HG02623 (cell line): ENCODE data around the gene CXADR.
A peak's percentile ranks its signal among the peaks of the same experiment; 100 is the strongest.

ENCODE experiments used
- ATAC-seq: cut with Tn5 transposase; IDR thresholded peaks from one replicate; pipeline ENCODE4 v1.9.1; 2021; ENCODE audit warnings: moderate library complexity; ENCODE audit not compliant: unreplicated experiment

CXADR gene

DNA sequence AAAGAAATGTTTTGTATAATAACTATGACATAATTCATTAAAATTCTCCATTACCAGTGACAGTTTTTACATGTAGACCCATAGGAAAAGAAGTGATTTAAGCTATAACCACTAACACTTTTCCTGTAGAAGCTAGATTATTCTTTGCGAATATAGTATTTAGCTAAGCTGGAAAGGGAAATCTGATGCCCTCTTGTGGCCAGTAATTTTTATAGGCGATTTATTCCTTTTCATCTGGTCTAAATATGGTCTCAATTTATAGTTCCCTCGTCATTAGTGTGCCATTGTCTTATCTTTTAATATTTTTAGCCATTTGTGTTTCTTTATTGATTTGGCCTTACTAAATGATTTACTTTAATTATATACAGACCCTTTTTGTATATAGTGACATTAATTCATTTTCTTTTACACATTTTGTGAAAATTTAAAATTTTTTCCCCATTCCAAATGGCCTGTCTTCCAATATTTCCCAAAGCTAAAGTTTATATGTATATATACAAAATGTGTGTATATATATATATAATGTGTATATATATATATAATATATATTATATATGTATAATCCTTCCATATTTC, 73.1 kb downstream of the CXADR start:
- ATAC-seq: no peak

DNA sequence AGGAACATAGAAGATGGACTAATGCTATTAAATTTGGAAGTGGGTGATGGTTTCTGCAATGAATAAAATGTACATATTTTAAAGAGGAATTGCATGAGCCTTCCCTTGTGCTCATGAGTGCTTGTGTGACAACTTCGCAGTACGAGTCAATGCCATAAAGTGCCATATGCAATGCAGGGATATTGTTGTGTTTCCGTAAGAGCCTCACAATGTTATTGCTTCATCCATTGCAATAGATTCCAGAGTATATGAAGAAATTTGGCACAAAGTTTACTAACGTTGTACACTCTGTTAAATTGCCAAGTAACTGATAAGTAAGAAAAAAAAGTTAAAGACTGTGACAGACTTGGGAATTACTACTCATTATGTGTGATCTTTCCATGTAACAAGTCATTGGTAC, 77.6 kb downstream of the CXADR start:
- no peak for ATAC-seq

DNA sequence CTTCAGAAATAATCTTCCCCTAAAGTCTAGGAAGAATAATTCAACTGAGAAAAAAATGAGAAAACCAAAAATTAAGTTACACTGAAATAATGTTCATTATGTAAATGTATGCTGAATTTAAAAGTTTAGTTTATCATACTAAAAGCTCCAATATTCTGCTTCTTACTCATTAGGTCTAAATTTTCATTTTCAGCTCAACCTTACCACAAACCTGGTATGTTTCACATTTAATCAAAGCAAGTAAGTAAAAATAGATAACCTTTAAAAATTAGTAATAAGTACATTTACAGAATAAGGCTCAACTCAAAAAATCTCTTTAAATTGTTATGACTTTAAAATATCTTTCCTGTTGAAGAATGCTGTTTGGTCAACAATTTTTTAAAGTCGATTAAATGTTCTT, 84.8 kb downstream of the CXADR start:
- ATAC-seq: peak; percentile 46

DNA sequence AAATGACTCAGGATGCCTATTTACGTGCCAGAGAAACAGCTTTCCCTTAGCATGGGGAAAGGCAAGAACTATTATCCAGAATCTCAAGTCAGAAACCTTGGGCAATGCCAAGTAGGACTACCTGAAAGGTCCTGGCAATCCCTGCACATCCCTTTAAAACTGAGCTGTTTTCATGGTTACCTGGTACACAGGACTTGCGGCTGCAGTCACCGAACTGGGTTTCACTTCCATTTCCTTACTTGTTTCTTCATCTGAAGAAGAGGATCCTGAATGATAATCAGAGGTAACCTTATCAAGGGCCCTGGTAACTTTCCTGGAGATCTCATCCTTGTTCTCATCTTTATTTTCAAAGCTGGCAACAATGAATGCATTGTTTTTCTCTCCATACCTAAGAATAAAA, 85.6 kb downstream of the CXADR start:
- peak; percentile 81 for ATAC-seq

DNA sequence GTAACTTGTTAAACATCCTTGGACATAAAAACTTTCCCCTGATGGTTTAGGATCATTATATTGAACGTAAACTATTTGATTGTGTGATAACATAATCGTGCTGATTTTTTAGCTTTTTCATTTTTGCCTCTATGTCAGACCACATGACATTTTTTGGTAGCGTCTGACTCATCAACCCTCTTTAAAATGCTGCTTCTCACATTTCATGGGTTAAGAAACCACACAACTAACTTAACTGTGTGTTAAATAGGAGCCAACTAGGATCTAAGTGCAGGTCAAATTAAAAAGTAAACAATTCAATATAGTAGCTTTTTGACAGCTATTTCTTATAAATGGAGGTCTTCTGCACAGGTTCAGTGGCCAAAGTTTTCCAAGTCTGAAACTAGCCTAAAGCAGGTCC, 90.0 kb downstream of the CXADR start:
- ATAC-seq: no peak

DNA sequence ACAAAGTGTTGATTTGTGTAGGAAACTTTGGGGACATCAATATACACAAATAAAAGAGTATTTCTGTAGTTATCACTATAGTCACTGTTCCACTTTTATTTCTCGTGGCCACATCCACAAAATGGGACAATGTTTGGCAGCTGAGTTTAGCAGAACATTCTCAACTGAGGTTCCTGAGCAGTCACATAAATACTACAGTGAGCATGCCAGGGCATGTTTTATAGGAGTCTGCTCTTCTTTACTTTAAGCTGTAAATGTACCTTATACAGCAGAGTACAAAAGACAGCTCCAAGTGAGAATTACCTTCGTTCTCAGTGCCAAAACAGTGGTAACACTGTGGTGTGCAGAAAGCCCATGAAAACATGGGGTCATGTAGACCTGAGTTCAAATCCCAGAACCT, 94.8 kb downstream of the CXADR start:
- ATAC-seq: no peak

DNA sequence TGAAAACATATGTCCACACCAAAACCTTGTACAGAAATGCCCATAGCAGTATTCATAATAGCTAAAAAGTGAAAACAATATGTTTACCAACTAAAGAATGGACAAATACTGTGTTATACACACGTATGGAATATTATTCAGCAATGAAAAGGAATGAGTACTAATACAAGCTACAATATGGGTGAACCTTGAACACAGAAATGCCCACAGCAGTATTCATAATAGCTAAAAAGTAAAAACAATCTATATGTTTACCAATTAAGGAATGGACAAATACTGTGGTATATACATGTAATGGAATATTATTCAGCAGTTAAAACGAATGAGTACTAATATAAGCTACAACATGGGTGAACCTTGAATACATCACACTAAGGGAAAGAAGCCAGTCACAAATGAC, 96.8 kb downstream of the CXADR start:
- no peak for ATAC-seq

DNA sequence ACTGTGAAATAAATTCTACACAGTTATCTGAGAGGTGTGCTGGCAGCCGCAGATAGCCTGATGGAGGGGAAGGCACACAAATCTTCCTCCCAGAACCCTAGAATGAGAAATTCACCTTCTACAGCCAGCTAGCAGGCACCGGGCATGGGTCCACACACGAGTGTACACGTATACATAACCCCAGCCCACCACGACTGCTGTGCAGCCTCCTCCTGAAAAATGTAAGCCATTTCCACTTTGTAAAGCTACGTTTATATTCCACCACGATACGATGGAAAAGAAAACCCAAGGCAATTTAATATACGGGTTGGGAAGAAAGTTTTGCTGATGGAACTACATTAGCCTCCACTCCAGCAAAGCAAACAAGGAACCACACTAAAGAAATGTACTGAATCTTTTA, 98.1 kb downstream of the CXADR start:
- ATAC-seq: no peak

DNA sequence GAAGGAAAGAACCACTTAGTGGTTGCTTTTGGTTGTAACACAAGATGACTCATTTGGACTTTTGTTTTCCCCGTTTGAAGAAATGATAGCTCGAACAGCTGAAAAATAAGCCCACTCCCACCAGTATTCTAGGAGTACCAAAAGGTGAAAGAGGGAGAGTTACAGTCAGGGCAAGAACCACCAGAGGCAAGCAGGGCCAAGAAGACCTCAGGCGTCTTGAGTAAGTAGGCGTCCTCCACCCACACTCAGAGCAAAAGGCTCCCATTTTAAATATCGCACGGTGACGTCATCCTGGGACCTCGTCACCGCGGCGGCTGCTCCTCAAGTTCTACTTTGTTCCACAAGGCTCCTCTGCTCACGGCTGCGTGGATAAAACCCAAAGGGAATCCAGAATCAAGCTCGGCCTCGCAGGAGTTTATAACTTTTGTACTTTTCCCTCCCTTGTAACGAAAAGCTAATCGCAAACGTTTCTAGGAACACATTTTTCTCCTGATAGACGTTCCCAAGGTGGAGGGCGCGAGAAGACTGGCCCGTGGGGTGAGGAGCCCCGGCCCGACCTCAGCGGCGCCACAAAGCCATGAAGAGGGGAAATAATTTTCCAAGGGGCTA, 98.7 kb downstream of the CXADR start:
- peak; percentile 56 for ATAC-seq

DNA sequence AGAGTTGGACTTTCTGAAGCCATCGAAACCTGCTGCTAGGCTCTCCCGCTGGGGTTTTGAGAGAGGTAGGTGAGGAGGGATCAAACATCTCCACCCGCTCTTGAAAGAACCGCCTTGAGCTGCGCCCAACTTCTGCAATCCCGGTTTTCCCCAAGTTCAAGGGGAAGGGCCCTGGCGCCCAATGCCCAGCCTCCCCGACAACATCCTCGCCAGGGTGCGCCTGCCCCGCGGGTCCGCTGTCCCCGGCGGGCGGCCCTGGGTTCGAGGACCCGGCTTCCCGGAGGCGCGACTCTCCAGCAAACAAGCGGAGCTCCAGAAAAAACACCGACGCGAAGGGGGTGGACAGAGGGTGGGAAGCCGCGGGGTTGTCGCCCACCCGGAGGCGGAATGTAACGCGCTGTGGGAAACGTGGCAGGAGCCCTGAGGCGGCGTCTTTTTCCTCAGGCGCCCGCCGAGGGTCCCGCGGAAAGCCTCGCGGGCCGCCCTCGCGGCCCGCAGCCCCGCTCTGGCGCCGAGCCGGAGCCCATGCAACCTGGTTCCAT, 99.3 kb downstream of the CXADR start:
- ATAC-seq: peak; percentile 3

DNA sequence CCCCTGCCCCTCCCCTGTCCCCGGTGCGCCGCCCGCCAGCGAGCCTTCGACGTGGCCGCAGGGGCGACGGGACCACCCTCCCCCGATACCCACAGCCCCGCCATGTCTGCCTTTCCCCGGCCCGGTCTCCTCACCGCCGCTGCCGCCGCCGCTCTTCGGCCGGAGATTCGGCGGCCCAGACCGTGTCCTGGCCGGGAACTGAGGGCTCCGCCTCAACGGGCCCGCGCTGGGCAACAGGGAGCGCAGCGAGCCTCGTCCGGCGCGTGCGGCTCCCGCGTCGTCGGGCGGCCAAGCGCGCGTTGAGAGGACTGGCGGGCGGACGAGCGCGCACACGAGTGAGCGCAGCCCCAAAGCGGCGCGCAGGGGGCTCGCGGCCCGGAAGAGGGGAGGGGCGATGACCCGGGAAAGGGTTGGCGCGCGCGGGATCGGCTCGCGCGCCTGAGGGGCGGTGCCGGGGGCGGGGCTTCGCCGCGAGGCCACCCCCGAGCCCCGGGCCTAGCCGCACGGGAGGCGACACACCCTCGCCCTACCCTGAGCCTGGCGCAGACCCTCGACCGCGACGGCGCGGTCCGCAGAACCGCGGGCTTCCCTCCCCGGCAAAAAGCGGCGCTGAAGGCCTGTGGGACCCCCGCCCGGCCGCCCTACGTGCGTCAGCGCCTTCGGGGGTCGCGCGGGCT, 99.9 kb downstream of the CXADR start, which contains the start of gene BTG3:
Gene BTG3, minus strand, starts transcription at position 337 of the 677 bp plus-strand sequence. CDS start 3,757 bp downstream, outside the sequence.
- ATAC-seq: peak; percentile 78

DNA sequence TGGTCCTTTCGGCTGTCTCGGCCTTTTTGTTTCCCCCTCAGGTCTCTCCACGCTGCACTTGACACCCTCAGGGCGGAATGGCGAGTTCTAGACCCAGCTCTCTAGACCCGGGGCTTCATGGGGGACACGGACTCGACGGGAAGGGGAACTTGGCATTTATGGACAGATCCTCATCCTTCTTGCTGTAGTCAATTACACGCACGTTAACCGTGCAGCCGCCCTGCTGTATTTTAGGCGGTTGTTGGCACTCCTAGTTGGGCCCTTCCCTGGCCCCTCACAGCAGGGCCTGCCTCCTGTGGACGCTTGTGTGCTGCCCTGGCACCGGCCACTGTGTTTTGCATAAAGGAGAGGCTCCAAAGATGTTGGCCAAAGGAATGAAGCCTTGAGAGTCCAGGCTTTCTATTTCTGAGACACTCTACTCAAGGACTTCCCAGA, 100.4 kb downstream of the CXADR start:
- no peak for ATAC-seq

DNA sequence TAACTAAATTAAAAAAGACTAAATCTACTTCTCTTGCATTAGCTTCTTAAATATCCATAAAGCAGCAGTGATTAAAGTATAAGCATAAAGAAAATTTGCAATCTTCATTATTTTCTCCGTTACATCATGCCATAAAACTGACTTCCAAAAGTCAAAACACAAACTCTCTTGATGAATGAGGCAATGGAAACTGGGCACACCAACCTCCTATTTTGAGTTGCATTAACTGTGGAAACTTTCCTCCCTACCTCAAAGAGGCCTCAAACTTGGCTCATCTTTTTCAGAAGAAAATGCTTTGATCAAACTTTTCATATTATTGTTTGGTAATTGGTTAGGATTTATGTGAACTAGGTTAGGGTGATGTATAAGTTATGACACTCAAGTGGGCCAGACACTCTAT, 104.0 kb downstream of the CXADR start:
- ATAC-seq: no peak

DNA sequence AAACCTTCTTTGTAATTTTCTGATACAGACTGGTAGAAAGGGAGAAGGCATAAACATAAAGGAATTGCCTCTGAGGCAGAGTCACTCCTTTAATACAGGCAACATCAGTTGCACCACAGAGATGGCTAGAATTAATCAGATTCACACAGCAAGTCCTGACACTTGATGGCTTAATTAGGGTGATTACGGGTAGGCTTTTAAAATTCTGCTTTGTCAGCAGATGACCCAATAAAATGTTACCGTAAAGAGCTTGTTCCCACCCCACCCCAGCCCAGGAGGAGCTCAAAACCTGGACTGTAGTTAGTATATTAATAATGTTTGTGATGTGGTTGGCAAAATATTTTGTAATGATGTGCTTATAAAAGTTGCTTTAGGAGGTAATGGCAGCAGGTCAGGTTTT, 109.2 kb downstream of the CXADR start:
- ATAC-seq: no peak

DNA sequence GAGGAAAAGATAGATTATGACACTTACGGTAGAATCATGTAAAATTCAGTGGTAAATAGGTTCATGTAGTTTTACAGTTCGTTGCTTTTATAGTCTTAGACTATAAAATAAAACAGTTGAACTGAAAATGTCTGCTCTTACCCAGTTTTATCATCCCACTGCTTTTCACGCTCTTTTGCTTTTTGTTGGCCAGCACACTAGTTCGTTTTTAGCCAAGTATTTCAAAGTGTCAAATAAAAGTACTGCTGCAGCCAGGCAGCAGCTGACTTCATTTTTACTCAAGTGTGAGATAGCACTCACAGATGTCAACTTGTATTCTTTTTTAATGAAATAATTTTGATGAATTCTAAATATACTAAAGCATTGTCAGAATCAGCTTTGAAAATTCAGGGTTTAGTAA, 118.4 kb downstream of the CXADR start:
- no peak for ATAC-seq

DNA sequence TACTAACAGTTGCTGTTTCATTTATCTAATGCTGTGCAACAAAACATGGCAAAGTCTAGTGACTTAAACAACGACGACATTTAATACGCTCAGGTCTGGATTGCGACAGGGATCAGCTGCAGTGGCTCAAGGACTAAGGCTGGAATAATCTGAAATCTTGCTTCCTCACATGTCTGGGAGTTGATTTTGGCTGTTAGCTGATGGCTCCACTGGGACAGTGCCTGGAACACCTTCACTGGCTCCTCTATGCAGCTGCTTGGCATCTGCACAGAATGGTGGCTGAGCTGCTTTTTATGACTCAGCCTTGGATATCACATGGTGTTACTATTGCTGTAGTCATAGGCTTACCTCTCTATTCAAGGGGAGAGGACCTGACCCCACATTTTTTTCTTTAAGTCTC, 123.9 kb downstream of the CXADR start:
- no peak for ATAC-seq

DNA sequence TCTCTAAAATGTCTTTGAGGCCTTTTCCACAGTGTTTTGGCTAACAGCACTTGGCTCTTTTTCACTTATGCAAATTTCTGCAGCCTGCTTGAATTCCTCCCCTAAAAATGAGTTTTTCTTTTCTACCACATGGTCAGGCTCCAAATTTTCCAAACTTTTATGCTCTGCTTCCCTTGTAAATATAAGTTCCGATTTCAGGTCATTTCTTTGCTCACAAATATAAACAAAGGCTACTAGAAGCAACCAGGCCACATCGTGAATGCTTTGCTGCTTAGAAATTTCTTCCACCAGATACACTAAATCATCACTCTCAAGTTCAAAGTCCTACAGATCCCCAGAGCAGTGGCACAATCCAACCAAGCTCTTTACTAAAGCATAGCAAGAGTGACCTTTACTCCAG, 128.0 kb downstream of the CXADR start:
- no peak for ATAC-seq
